Kidney epithelial cell (primary cell): ENCODE results near the gene RNF180. TPM values are rescaled to one million over a fixed set of nuclear protein-coding genes. Genes with fewer than 3 reads are reported as not detected.
"Not testable (repeated sequence)": the region's sequence is repeated elsewhere in the genome, so short reads cannot be mapped to it uniquely, and the experiment has no call there.

ENCODE experiments used
- DNase-seq: peaks from one replicate; pipeline ENCODE4 v3.0.0-alpha.2; 2010; ENCODE audit warnings: low read depth
- H3K27me3 ChIP-seq: 2 replicates; pipeline ENCODE4 v1.6.0; 2011; ENCODE audit warnings: low read length; ENCODE audit not compliant: control insufficient read depth, insufficient read depth
- H3K36me3 ChIP-seq: 2 replicates; pipeline ENCODE4 v1.5.1; 2011; ENCODE audit warnings: low read length; ENCODE audit not compliant: control insufficient read depth, insufficient read depth
- H3K4me3 ChIP-seq: 2 replicates; pipeline ENCODE4 v1.5.1; 2011; ENCODE audit warnings: low read depth, mild to moderate bottlenecking, control low read depth, low read length
- CTCF ChIP-seq: IDR thresholded peaks from 2 replicates; pipeline ENCODE4 v1.5.1; 2011; ENCODE audit warnings: mild to moderate bottlenecking, moderate library complexity, low read length, control low read depth, inconsistent platforms; ENCODE audit not compliant: insufficient read depth, poor library complexity, severe bottlenecking
- total RNA-seq: library from RNA; depleted of rRNA; stranded (reverse); fragments of >200 nt; gene quantifications from 2 replicates; pipeline ENCODE4 v1.2.3, GENCODE V29; 2015

RNF180 gene
- total RNA-seq, 1 donor from 2014 or later, result 16.3 TPM

DNA sequence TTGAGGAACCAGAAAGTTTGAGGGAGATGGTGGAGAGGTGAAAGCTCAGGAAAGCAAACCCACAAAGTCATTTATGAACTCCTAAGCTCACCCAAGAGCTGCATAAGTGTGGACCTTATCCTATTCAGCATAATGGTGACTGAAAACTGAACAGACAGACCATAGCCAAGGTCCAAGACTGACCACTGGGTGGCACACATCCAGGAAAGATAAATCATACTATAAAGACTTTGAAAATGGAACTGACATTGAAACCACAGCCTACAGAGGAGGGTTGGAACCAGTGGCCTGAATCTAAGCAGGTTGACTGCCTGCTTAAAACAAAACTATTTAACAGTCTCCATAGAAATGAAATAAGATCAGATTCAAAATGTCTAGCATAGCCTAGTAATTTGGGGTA lies 219.1 kb downstream of the RNF180 start:
- Histone ChIP-seq H3K27me3 (no peaks in the 10 kb centered on the region), H3K36me3 (no peaks in the 10 kb centered on the region), H3K4me3 (no peak overlapping the region)
- DNase-seq, result peak; percentile 7
- peak; percentile 51 for TF ChIP-seq CTCF

GRCh38 chr5:64397552-64397951 lies 231.9 kb downstream of the RNF180 start:
- DNase-seq, result no peak
- no peak for TF ChIP-seq CTCF
- H3K36me3 ChIP-seq, result no peaks in the 10 kb centered on the region
- H3K27me3 ChIP-seq, result no peaks in the 10 kb centered on the region
- no peak overlapping the region for H3K4me3 ChIP-seq

DNA sequence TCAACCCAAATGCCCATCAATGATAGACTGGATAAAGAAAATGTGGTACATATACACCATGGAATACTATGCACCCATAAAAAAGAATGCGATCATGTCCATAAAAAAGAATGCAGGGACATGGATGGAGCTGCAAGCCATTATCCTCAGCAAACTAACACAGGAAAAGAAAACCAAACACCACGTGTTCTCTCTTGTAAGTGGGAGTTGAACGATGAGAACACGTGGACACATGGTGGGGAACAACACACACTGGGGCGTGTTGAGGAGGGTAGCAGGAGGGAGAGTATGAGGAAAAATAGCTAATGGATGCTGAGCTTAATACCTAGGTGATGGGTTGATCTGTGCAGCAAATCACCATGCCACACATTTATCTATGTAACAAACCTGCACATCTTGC lies 233.1 kb downstream of the RNF180 start:
- H3K4me3 ChIP-seq, H3K27me3 ChIP-seq, DNase-seq, H3K36me3 ChIP-seq: not testable (repeated sequence)

- DNase-seq, H3K27me3 ChIP-seq, H3K4me3 ChIP-seq, H3K36me3 ChIP-seq: not testable (repeated sequence)
Measured at GRCh38 chr5:64407103-64407825, 241.6 kb downstream of the RNF180 start.

DNA sequence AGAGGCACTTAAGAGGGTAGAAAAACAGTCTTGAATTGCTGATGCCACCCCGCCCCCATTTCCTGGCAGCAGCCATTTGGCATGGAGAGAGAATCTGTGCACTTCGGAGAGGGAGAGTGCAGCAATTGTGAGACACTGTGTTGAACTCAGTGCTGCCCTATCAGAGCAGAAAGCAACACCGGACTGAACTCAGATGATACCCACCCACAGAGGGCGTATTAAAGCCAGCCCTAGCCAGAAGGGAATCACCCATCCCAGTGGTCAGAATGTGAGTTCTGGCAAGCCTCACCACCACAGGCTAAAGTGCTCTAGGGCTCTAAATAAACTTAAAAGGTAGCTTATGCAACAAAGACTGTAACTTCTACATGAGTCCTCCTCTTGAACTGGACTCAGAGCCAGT lies 251.7 kb downstream of the RNF180 start:
- no peak for TF ChIP-seq CTCF
- H3K36me3 ChIP-seq, result no peaks in the 10 kb centered on the region
- H3K27me3 ChIP-seq, result no peaks in the 10 kb centered on the region
- DNase-seq, result no peak
- H3K4me3 ChIP-seq, result no peak overlapping the region

DNA sequence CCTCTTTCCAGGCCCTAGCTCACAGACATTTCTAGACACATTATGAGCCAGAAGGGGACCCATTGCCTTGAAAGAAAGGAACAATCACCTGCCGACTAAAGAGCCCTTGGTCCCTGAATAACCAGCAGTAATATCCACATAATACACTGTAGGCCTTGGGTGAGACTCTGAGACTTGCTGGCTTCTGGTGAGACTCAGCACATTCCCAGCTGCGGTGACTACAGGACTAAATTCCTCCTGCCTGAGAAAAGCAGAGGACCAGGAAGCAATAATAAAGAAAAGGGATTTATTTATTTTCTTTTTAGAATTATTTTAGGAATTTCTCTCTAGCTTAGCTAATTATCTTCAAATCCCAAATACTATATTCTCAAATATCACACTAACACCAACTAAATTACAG lies 252.4 kb downstream of the RNF180 start:
- H3K36me3 ChIP-seq, result no peaks in the 10 kb centered on the region
- no peak for TF ChIP-seq CTCF
- no peak for DNase-seq
- no peaks in the 10 kb centered on the region for H3K27me3 ChIP-seq
- no peak overlapping the region for H3K4me3 ChIP-seq

Other genes starting within 250 kb of the RNF180 start
- gene HTR1A, start 203.4 kb upstream of the RNF180 start, total RNA-seq, result not detected in 2 replicates